Activated CD4-positive, alpha-beta T cell treated with anti-CD3 and anti-CD28 coated beads, Interleukin-2, amount 50 U/mL, for 24 hours (primary cell): ENCODE data around the gene CALY.

Source experiments
- DNase-seq, 2 donors: peaks; one replicate each; pipeline ENCODE4 v3.0.0-alpha.2; 2020; ENCODE audit warnings: low read depth in 1 of 2, low spot score in 1 of 2

Gene CALY

GRCh38 chr10:133366751-133367150, 30.1 kb upstream of the CALY start:
- DNase-seq = no peak

DNA sequence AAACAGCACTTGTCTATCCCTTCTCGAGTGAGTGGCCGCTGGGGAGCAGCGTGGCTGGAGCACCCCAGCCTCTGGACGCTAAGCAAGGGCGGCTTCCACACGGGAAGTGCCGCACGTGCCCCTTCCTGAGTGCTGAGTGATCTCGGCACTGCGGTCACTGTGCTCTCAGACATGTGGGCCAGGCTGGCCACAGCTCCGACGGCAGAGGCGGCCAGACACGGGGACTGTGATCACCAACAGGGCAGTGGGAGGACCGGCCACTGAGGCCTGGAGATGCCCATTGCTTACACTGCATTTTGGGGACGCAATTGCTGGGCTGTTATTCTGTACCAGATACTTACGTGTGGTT, 29.4 kb upstream of the CALY start:
- no peak for DNase-seq

- DNase-seq = no peak
Observed at GRCh38 chr10:133365461-133366129, 28.9 kb upstream of the CALY start.

- DNase-seq = no peak
Observed at GRCh38 chr10:133364645-133365431, 28.1 kb upstream of the CALY start.

DNA sequence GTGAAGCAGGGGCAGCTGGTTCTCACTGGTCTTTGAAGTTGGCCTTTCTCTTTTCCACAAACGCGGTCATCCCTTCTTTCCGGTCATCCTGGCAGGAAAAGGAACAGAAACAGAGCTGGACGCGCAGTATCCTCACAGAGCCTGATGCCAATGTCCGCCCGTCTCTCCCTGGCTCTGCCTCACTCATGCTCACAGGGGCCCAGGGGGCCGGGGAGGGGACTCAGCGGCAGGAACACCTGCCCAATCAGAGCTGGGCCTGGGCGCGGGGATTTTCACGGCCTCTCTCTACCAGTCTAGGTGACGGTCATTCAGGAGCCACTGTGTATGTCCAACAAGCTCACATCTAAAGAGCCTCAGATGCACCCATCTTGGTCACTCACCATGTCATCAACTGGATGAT, 26.1 kb upstream of the CALY start:
- no peak for DNase-seq

GRCh38 chr10:133361773-133362441, 25.2 kb upstream of the CALY start:
- DNase-seq = no peak

DNA sequence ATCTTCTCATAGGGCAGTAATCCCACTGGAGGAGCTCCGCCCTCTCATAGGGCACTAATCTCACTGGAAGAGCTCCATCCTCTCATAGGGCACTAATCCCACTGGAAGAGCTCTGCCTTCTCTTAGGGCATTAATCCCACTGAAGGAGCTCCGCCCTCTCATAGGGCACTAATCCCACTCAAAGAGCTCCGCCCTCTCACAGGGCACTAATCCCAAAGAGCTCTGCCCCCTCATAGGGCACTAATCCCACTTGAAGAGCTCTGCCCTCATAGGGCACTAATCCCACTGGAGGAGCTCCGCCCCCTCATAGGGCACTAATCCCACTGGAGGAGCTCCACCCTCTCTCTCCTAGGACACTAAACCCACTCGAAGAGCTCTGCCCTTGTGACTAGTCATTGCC, 24.5 kb upstream of the CALY start:
- DNase-seq = no peak

GRCh38 chr10:133359972-133360610, 23.4 kb upstream of the CALY start:
- no peak for DNase-seq

DNA sequence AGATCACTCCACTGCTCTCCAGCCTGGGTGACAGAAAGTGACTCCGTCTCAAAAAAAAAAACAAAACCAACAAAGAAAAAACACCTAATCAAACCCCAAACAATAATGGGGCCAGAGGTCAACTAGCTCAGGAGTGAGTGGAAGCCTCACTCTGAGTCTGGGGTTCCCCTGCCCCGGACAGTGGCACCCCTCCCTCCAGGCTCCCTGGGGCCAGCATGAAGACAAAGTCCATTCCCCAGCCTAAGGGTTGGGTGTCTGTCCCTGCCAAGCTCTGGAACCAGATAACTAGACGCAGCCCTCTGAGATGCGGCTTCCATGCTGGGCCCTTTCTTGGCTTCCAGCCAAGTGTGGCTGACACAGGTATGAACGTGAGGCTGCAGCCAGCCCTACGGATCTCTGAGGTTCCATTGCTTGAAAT, 22.9 kb upstream of the CALY start:
- DNase-seq = no peak

DNA sequence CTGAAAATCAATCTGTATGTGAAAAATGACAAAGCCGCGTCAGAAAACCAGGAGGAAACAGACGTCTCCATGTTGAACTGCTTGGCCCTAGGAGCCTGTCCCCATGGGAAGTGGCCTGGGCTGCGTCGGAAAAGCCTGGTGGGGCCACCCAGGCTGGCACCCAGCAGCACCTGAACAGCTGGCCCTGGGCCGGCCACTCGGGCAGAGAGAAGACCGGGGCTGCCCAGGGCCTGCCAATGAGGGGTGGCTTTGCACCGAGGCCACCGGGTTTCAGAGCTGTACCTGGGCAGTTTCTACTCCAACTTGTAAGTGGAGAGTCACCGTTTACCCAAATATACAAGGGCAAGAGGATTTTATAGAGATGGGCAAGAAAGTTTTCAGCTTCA, 22.2 kb upstream of the CALY start:
- DNase-seq = no peak

GRCh38 chr10:133358162-133358924, 21.6 kb upstream of the CALY start:
- DNase-seq = no peak

GRCh38 chr10:133357285-133358161, 20.8 kb upstream of the CALY start, which contains the start of gene FUOM:
TSS of gene FUOM (minus strand) at chr10:133358019. CDS start at chr10:133358007, 12 bp downstream.
- DNase-seq = peak; percentile 55 to 76

- no peak for DNase-seq
Observed at GRCh38 chr10:133356549-133357284, 20.0 kb upstream of the CALY start.

GRCh38 chr10:133355991-133356390, 19.3 kb upstream of the CALY start:
- DNase-seq = no peak

- no peak for DNase-seq
Observed at GRCh38 chr10:133355266-133355665, 18.6 kb upstream of the CALY start.

- DNase-seq = no peak
Observed at GRCh38 chr10:133354672-133355240, 18.1 kb upstream of the CALY start.

- DNase-seq = no peak
Observed at GRCh38 chr10:133353988-133354605, 17.4 kb upstream of the CALY start.

GRCh38 chr10:133353202-133353959, 16.7 kb upstream of the CALY start:
- no peak for DNase-seq
